K562 (cell line): Measurements from ENCODE around the gene SYPL2. TPM values are rescaled to one million over a fixed set of nuclear protein-coding genes. Genes with fewer than 3 reads are reported as not detected.

ENCODE experiments used
- ATAC-seq: fragments of 200-7000 bp; cut with Tn5 transposase; 3 replicates; pipeline ENCODE4 v1.9.1; 2020; ENCODE audit warnings: moderate library complexity
- BruUV-seq: library from RNA; stranded (reverse); fragments of 400-500 nt; replicated peaks from 2 replicates; lab custom pipeline; 2021; lab: Mats Ljungman, UMichigan
- CTCF ChIA-PET: fragments of 300-600 bp; formaldehyde crosslinking; extraction: SDS; loops from one replicate; lab custom pipeline; 2021; ENCODE audit warnings: low intra/inter-chr PET ratio; lab: Yijun Ruan, JAX
- POLR2A ChIA-PET: fragments of 300-600, 350-650 bp; sonication (Branson Sonifier 250); formaldehyde crosslinking; extraction: SDS; loops from one replicate; lab custom pipeline; 2021; ENCODE audit warnings: antibody characterized with exemption, inconsistent platforms; lab: Yijun Ruan, JAX
- DNase-seq, 4 experiments: peaks; one replicate each; pipeline versions ENCODE4 v3.0.0 to v3.0.0-alpha.2; 2011 to 2018; ENCODE audit warnings: low spot score in 3 of 4, mixed read lengths in 3 of 4; ENCODE audit errors: extremely low read depth in 1 of 4
- FAIRE-seq: peaks from 2 replicates; lab custom pipeline; 2011; peaks lifted over from hg19 to GRCh38; lab: Jason Lieb, UNC
- H2AFZ ChIP-seq: 2 replicates; pipeline ENCODE4 v1.6.0; 2011; ENCODE audit warnings: low read depth, low read length, control low read depth, inconsistent platforms
- H3K27ac ChIP-seq: fragments of 200-600 bp; 3 replicates; pipeline ENCODE4 v1.8.0; 2011; ENCODE audit warnings: low read depth, mild to moderate bottlenecking, control low read depth, inconsistent platforms, low read length, moderate library complexity, mixed read lengths; ENCODE audit errors: extremely low read depth
- H3K27me3 ChIP-seq, 2 experiments: fragments of 300-600 bp in 1 of 2; 2 replicates in 1 of 2; 3 replicates in 1 of 2; pipeline versions ENCODE4 v1.6.0 to v1.8.0; 2011; ENCODE audit warnings: inconsistent platforms in 2 of 2, low read length in 2 of 2, mild to moderate bottlenecking in 1 of 2, mixed read lengths in 1 of 2, moderate library complexity in 1 of 2; ENCODE audit not compliant: control insufficient read depth in 2 of 2, insufficient read depth in 2 of 2
- H3K36me3 ChIP-seq: fragments of 300-600 bp; 3 replicates; pipeline ENCODE4 v1.8.0; 2011; ENCODE audit warnings: mild to moderate bottlenecking, low read length, inconsistent platforms; ENCODE audit not compliant: control insufficient read depth, insufficient read depth
- H3K4me1 ChIP-seq, 2 experiments: fragments of 200-600 bp in 1 of 2; replicated peaks in 1 of 2; 2 replicates in 1 of 2; 3 replicates in 1 of 2; pipeline versions ENCODE4 v1.5.1 to v1.8.0; 2011; ENCODE audit warnings: inconsistent platforms in 2 of 2, low read length in 2 of 2, mild to moderate bottlenecking in 1 of 2, mixed read lengths in 1 of 2, moderate library complexity in 1 of 2; ENCODE audit not compliant: control insufficient read depth in 2 of 2, insufficient read depth in 2 of 2
- H3K4me2 ChIP-seq: 2 replicates; pipeline ENCODE4 v1.6.1; 2011; ENCODE audit warnings: low read length, control low read depth, inconsistent platforms, mixed read lengths; ENCODE audit not compliant: insufficient read depth
- H3K4me3 ChIP-seq: fragments of 200-600 bp; sonication (generic), shearing (Covaris generic); 2 replicates; pipeline ENCODE4 v1.5.1; 2016; ENCODE audit warnings: control low read depth, inconsistent platforms
- H3K79me2 ChIP-seq: fragments of 200-600 bp; 3 replicates; pipeline ENCODE4 v1.8.0; 2011; ENCODE audit warnings: low read length, inconsistent platforms; ENCODE audit not compliant: control insufficient read depth, insufficient read depth
- H3K9ac ChIP-seq, 2 experiments: 2 replicates each; pipeline versions ENCODE4 v1.6.0 to v1.6.1; 2011; ENCODE audit warnings: low read depth in 2 of 2, low read length in 2 of 2, control low read depth in 1 of 2, inconsistent platforms in 1 of 2, mild to moderate bottlenecking in 1 of 2, mixed read lengths in 1 of 2; ENCODE audit not compliant: insufficient read depth in 1 of 2
- H3K9me1 ChIP-seq: one replicate; pipeline ENCODE4 v1.6.0; 2011; ENCODE audit warnings: inconsistent platforms, mild to moderate bottlenecking, low read length, moderate library complexity; ENCODE audit not compliant: control insufficient read depth, insufficient read depth
- H3K9me3 ChIP-seq: replicated peaks from 2 replicates; pipeline ENCODE4 v1.5.1; 2011; ENCODE audit warnings: low read depth, low read length, inconsistent platforms; ENCODE audit not compliant: control insufficient read depth, insufficient read depth
- H4K20me1 ChIP-seq: replicated peaks from 2 replicates; pipeline ENCODE4 v1.6.1; 2011; ENCODE audit warnings: low read length, inconsistent platforms, mixed read lengths; ENCODE audit not compliant: control insufficient read depth, insufficient read depth
- E2F5 ChIP-seq: sonication (generic); formaldehyde crosslinking; IDR thresholded peaks from 2 replicates; pipeline ENCODE4 v1.8.0; 2022; ENCODE audit warnings: mild to moderate bottlenecking, missing genetic modification reagents
- PHF20 ChIP-seq: fragments of 450-650 bp; IDR thresholded peaks from 2 replicates; pipeline ENCODE4 v1.6.1; 2018; ENCODE audit not compliant: partially characterized antibody
- POLR2G ChIP-seq: fragments of 200-400 bp; formaldehyde crosslinking; IDR thresholded peaks from 2 replicates; pipeline ENCODE4 v1.6.1; 2017; ENCODE audit warnings: low read depth, mild to moderate bottlenecking, antibody characterized with exemption, low read length, moderate library complexity
- STAT6 ChIP-seq: sonication (generic); formaldehyde crosslinking; IDR thresholded peaks from 2 replicates; pipeline ENCODE4 v1.8.1; 2023; ENCODE audit warnings: mild to moderate bottlenecking, missing genetic modification reagents
- TCF7L2 ChIP-seq: fragments of 150-350 bp; IDR thresholded peaks from 2 replicates; pipeline ENCODE4 v1.6.1; 2016; ENCODE audit warnings: low read depth, mild to moderate bottlenecking, low read length, moderate library complexity
- ZFX ChIP-seq: sonication (generic); formaldehyde crosslinking; IDR thresholded peaks from 2 replicates; pipeline ENCODE4 v1.8.0; 2022; ENCODE audit warnings: mild to moderate bottlenecking, missing genetic modification reagents, moderate library complexity
- ZNF76 ChIP-seq: fragments of 250-450 bp; sonication (Bioruptor Pico); IDR thresholded peaks from 2 replicates; pipeline ENCODE4 v1.4.0; 2020; ENCODE audit warnings: mild to moderate bottlenecking, moderate library complexity, borderline replicate concordance
- WGBS: fragments of 100-300 bp; shearing (Covaris generic); methylation state at CpG from one replicate; pipeline ENCODE4 v1.1.6; 2016; ENCODE audit warnings: low coverage, mixed read lengths; ENCODE audit not compliant: insufficient coverage; ENCODE audit errors: missing lambda C conversion rate; 5-methylcytosine and 5-hydroxymethylcytosine counted together
- in situ Hi-C: fragments of 300-500 bp; cut with MboI; formaldehyde crosslinking; loops from 4 replicates; pipeline ENCODE4 v1.15.0; 2018; ENCODE audit warnings: inconsistent platforms, mixed read lengths
- intact Hi-C: fragments of 100-400 bp; cut with micrococcal nuclease; formaldehyde crosslinking; loops from 2 replicates; pipeline ENCODE4 v1.14.2; 2022
- polyA plus RNA-seq, 8 experiments: library from polyadenylated mRNA; depleted of rRNA in 4 of 8; stranded (reverse) in 5 of 8; unstranded in 3 of 8; fragments of >200 nt; fragmentation: Nextera tagmentation in 2 of 8; fragmentation: Illumina TruSeq in 1 of 8; extraction: Ambion mirVana in 2 of 8; extraction: Trizol in 1 of 8; gene quantifications; 2 replicates each; pipeline versions ENCODE4 v1.2.1 to v1.2.3, GENCODE V29; 2011 to 2014; ENCODE audit warnings: inconsistent platforms in 1 of 8, missing spikeins in 1 of 8
- total RNA-seq, 7 experiments: library from RNA; depleted of rRNA in 6 of 7; stranded (reverse); fragments of >200 nt in 6 of 7; fragmentation: Illumina TruSeq in 2 of 7; extraction: Trizol in 2 of 7; gene quantifications; 2 replicates each; pipeline versions ENCODE4 v1.2.1 to v1.2.3, GENCODE V29; 2011 to 2021; ENCODE audit warnings: low replicate concordance in 1 of 7
- TF ChIP-seq, protein P1 (sequence below): fragments of 450-650 bp; IDR thresholded peaks from 2 replicates; pipeline ENCODE4 v1.6.1; 2016; ENCODE audit warnings: antibody characterized with exemption
- TF ChIP-seq, protein P2 (sequence below): fragments of 450-650 bp; IDR thresholded peaks from 2 replicates; pipeline ENCODE4 v1.6.1; 2016; ENCODE audit warnings: mild to moderate bottlenecking
- TF ChIP-seq, protein P3 (sequence below): sonication (generic); formaldehyde crosslinking; IDR thresholded peaks from 2 replicates; pipeline ENCODE4 v1.8.1; 2022; ENCODE audit warnings: missing genetic modification reagents

SYPL2 gene
- total and polyA plus RNA-seq, 9 of the 15 experiments (the other 6 are each of a cell fraction or from before 2014, with no cell fraction given) = 0.03 to 0.20 (median 0.07) TPM; not detected in 2

DNA sequence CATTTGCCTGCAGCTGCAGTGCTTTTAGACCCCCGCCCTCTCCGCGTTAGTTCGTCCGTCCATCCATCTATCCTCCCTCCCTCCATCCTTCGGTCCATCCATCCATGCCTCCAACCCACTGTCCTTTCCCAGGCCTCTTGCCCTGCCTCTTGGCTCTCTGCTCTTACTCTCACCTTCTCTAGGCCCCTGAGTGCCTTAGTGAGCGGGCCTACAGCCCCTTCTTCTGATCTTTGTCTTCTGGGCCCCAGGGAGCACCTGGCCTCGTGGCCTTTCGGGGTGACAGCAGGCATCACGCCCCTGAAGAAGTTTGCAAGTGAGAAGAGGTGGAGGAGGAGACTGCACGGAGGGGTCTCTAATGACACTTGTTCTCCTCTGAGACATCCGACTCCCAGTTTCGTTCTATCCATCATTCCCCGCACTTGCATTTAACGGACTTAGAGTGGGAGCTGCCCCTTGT, 18.2 kb downstream of the SYPL2 start:
- DNase-seq (peak in 3 of 4 experiments; percentile 34 to 62 (median 58)), ATAC-seq (peak; percentile 34), FAIRE-seq (no peak)
- H3K36me3 ChIP-seq = peaks cover 37% of the 10 kb centered on the region; the same call in 1 of the 3 replicates
- peak overlapping the region; percentile 87 to 100 for H3K9ac ChIP-seq
- in situ Hi-C loops (no loop called here), intact Hi-C loops (no loop called here)
- H3K9me3 ChIP-seq = no peaks in the 10 kb centered on the region
- H3K27me3 ChIP-seq = peaks cover 14 to 21% of the 10 kb centered on the region in 2 experiments; a peak in 4 of 5 replicates
- 18% methylated on average over 15 of the region's 15 CpGs for WGBS
- H3K9me1 ChIP-seq = no peaks in the 10 kb centered on the region
- BruUV-seq = TSS peak; percentile 68
- ChIA-PET POLR2A (interaction anchor here (0.6 to 4.1 kb wide), 7 partner anchors 23 to 567 kb away, joined by 3 to 21 read pairs (median 3); partner anchors contain the start of gene GNAI3), CTCF (no interaction called here)
- peaks cover 9% of the 10 kb centered on the region; the same call in 2 of the 3 replicates for H3K79me2 ChIP-seq
- H3K27ac ChIP-seq = peak overlapping the region; percentile 93
- H3K4me1 ChIP-seq = peaks cover 12 to 23% of the 10 kb centered on the region in 2 experiments; a peak in 4 of 5 replicates
- H2AFZ ChIP-seq = peak overlapping the region; percentile 99
- H4K20me1 ChIP-seq = no peaks in the 10 kb centered on the region
- peak overlapping the region; percentile 76 for H3K4me3 ChIP-seq
- peak overlapping the region; percentile 98 for H3K4me2 ChIP-seq
- 0 out of 2 replicates have a peak, but pooled peaks have one; percentile 39 for TF ChIP-seq STAT6 (CRISPR knock-in tag)
- TF ChIP-seq ZNF76 (CRISPR knock-in tag) = no peak
- TF ChIP-seq, protein P1, sequence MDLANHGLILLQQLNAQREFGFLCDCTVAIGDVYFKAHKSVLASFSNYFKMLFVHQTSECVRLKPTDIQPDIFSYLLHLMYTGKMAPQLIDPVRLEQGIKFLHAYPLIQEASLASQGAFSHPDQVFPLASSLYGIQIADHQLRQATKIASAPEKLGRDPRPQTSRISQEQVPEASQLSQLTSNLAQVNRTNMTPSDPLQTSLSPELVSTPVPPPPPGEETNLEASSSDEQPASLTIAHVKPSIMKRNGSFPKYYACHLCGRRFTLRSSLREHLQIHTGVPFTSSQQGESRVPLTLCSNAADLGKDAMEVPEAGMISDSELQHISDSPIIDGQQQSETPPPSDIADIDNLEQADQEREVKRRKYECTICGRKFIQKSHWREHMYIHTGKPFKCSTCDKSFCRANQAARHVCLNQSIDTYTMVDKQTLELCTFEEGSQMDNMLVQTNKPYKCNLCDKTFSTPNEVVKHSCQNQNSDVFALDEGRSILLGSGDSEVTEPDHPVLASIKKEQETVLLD = 0 out of 2 replicates have a peak, but pooled peaks have one; percentile 17
- TF ChIP-seq, protein P2, sequence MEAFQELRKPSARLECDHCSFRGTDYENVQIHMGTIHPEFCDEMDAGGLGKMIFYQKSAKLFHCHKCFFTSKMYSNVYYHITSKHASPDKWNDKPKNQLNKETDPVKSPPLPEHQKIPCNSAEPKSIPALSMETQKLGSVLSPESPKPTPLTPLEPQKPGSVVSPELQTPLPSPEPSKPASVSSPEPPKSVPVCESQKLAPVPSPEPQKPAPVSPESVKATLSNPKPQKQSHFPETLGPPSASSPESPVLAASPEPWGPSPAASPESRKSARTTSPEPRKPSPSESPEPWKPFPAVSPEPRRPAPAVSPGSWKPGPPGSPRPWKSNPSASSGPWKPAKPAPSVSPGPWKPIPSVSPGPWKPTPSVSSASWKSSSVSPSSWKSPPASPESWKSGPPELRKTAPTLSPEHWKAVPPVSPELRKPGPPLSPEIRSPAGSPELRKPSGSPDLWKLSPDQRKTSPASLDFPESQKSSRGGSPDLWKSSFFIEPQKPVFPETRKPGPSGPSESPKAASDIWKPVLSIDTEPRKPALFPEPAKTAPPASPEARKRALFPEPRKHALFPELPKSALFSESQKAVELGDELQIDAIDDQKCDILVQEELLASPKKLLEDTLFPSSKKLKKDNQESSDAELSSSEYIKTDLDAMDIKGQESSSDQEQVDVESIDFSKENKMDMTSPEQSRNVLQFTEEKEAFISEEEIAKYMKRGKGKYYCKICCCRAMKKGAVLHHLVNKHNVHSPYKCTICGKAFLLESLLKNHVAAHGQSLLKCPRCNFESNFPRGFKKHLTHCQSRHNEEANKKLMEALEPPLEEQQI = no peak
- no peak for TF ChIP-seq TCF7L2
- no peak for TF ChIP-seq ZFX
- TF ChIP-seq E2F5 (CRISPR knock-in tag) = no peak
- peak; percentile 5 for TF ChIP-seq PHF20
- TF ChIP-seq, protein P3, sequence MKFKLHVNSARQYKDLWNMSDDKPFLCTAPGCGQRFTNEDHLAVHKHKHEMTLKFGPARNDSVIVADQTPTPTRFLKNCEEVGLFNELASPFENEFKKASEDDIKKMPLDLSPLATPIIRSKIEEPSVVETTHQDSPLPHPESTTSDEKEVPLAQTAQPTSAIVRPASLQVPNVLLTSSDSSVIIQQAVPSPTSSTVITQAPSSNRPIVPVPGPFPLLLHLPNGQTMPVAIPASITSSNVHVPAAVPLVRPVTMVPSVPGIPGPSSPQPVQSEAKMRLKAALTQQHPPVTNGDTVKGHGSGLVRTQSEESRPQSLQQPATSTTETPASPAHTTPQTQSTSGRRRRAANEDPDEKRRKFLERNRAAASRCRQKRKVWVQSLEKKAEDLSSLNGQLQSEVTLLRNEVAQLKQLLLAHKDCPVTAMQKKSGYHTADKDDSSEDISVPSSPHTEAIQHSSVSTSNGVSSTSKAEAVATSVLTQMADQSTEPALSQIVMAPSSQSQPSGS (CRISPR knock-in tag) = no peak
- TF ChIP-seq POLR2G = no peak
